ENCODE measurements around the gene VTI1A.
A peak's percentile ranks its signal among the peaks of the same experiment; 100 is the strongest.

VTI1A gene

GRCh38 chr10:112649006-112649821 is 202.2 kb downstream of the VTI1A start:
- peak; percentile 61 for DNase-seq

- DNase-seq = no peak
Observed at GRCh38 chr10:112649822-112650152, 202.8 kb downstream of the VTI1A start.

GRCh38 chr10:112650588-112651030 is 203.6 kb downstream of the VTI1A start:
- peak; percentile 46 for DNase-seq

- no peak for DNase-seq
Observed at GRCh38 chr10:112653215-112653614, 206.2 kb downstream of the VTI1A start.

- DNase-seq = no peak
Observed at GRCh38 chr10:112653851-112654250, 206.8 kb downstream of the VTI1A start.

- no peak for DNase-seq
Observed at GRCh38 chr10:112654794-112655193, 207.8 kb downstream of the VTI1A start.

GRCh38 chr10:112655722-112656121 is 208.7 kb downstream of the VTI1A start:
- no peak for DNase-seq

GRCh38 chr10:112658465-112658864 is 211.4 kb downstream of the VTI1A start:
- DNase-seq = no peak

GRCh38 chr10:112658900-112659638 is 212.1 kb downstream of the VTI1A start:
- DNase-seq = peak; percentile 68

- peak; percentile 82 for DNase-seq
Observed at GRCh38 chr10:112663234-112664125, 216.5 kb downstream of the VTI1A start.

- DNase-seq = peak; percentile 31
Observed at GRCh38 chr10:112666094-112666493, 219.1 kb downstream of the VTI1A start.

GRCh38 chr10:112669989-112670388 is 223.0 kb downstream of the VTI1A start:
- DNase-seq = no peak

- DNase-seq = no peak
Observed at GRCh38 chr10:112671743-112672142, 224.7 kb downstream of the VTI1A start.

- DNase-seq = no peak
Observed at GRCh38 chr10:112672706-112673105, 225.7 kb downstream of the VTI1A start.

GRCh38 chr10:112675560-112676083 is 228.6 kb downstream of the VTI1A start:
- no peak for DNase-seq

GRCh38 chr10:112677689-112678088 is 230.7 kb downstream of the VTI1A start:
- DNase-seq = no peak

- no peak for DNase-seq
Observed at GRCh38 chr10:112678581-112678980, 231.6 kb downstream of the VTI1A start.

GRCh38 chr10:112678987-112679386 is 232.0 kb downstream of the VTI1A start:
- no peak for DNase-seq

GRCh38 chr10:112679392-112679791 is 232.4 kb downstream of the VTI1A start:
- no peak for DNase-seq

GRCh38 chr10:112680586-112680985 is 233.6 kb downstream of the VTI1A start:
- DNase-seq = no peak

GRCh38 chr10:112687647-112688046 is 240.6 kb downstream of the VTI1A start:
- peak; percentile 10 for DNase-seq

GRCh38 chr10:112689327-112690072 is 242.5 kb downstream of the VTI1A start:
- DNase-seq = peak; percentile 15

Measured in EL (cell line).